HepG2 (cell line): ENCODE results near the gene FNDC3B. TPM values are rescaled to one million over a fixed set of nuclear protein-coding genes. Genes with fewer than 3 reads are reported as not detected.

Experiments
- AGO1 ChIP-seq: fragments of 200-400 bp; formaldehyde crosslinking; IDR thresholded peaks from 2 replicates; pipeline ENCODE4 v1.6.1; 2017; ENCODE audit warnings: mild to moderate bottlenecking, low read depth, low read length, moderate library complexity; ENCODE audit not compliant: poor library complexity, severe bottlenecking
- ARNTL ChIP-seq: sonication (generic); formaldehyde crosslinking; IDR thresholded peaks from 2 replicates; pipeline ENCODE4 v1.4.0; 2020; ENCODE audit warnings: mild to moderate bottlenecking, missing genetic modification reagents
- FOSL2 ChIP-seq: sonication (generic); formaldehyde crosslinking; IDR thresholded peaks from 2 replicates; pipeline ENCODE4 v1.4.0; 2020; ENCODE audit warnings: missing genetic modification reagents
- GABPB1 ChIP-seq: IDR thresholded peaks from 2 replicates; pipeline ENCODE4 v1.6.1; 2016; ENCODE audit warnings: mild to moderate bottlenecking, missing genetic modification reagents, moderate library complexity, missing compliant biosample characterization
- IKZF4 ChIP-seq: sonication (generic); formaldehyde crosslinking; IDR thresholded peaks from 2 replicates; pipeline ENCODE4 v1.5.1; 2020; ENCODE audit warnings: borderline replicate concordance, mild to moderate bottlenecking, low read depth, missing genetic modification reagents; ENCODE audit errors: not compliant biosample characterization
- KLF9 ChIP-seq: IDR thresholded peaks from 2 replicates; pipeline ENCODE4 v1.6.1; 2016; ENCODE audit warnings: low read depth
- KMT2B ChIP-seq: IDR thresholded peaks from 2 replicates; pipeline ENCODE4 v1.6.1; 2016; ENCODE audit warnings: missing genetic modification reagents, missing compliant biosample characterization
- NAIF1 ChIP-seq: sonication (generic); formaldehyde crosslinking; IDR thresholded peaks from 2 replicates; pipeline ENCODE4 v1.5.0; 2020; ENCODE audit warnings: mild to moderate bottlenecking, missing genetic modification reagents, borderline replicate concordance
- PAF1 ChIP-seq: IDR thresholded peaks from 2 replicates; pipeline ENCODE4 v1.6.1; 2016; ENCODE audit warnings: missing genetic modification reagents, missing compliant biosample characterization
- POGZ ChIP-seq: sonication (generic); formaldehyde crosslinking; IDR thresholded peaks from 2 replicates; pipeline ENCODE4 v1.4.0; 2020; ENCODE audit warnings: mild to moderate bottlenecking, missing genetic modification reagents
- RBAK ChIP-seq: sonication (generic); formaldehyde crosslinking; IDR thresholded peaks from 2 replicates; pipeline ENCODE4 v1.5.1; 2020; ENCODE audit warnings: mild to moderate bottlenecking, missing genetic modification reagents
- ZFP36L1 ChIP-seq: sonication (generic); formaldehyde crosslinking; IDR thresholded peaks from 2 replicates; pipeline ENCODE4 v1.8.0; 2022; ENCODE audit warnings: mild to moderate bottlenecking, missing genetic modification reagents, moderate library complexity
- ZFX ChIP-seq: sonication (generic); formaldehyde crosslinking; IDR thresholded peaks from 2 replicates; pipeline ENCODE4 v1.4.0; 2020; ENCODE audit warnings: mild to moderate bottlenecking, low read depth, missing genetic modification reagents, moderate library complexity
- ZNF10 ChIP-seq: sonication (generic); formaldehyde crosslinking; IDR thresholded peaks from 2 replicates; pipeline ENCODE4 v1.4.0; 2020; ENCODE audit warnings: mild to moderate bottlenecking, low read depth, missing genetic modification reagents, borderline replicate concordance
- ZNF121 ChIP-seq: sonication (generic); formaldehyde crosslinking; IDR thresholded peaks from 2 replicates; pipeline ENCODE4 v1.5.0; 2020; ENCODE audit warnings: mild to moderate bottlenecking, missing genetic modification reagents
- ZNF207 ChIP-seq: fragments of 450-650 bp; IDR thresholded peaks from 2 replicates; pipeline ENCODE4 v1.6.1; 2016; ENCODE audit warnings: antibody characterized with exemption, borderline replicate concordance
- ZNF333 ChIP-seq: sonication (generic); formaldehyde crosslinking; IDR thresholded peaks from 2 replicates; pipeline ENCODE4 v1.4.0; 2020; ENCODE audit warnings: mild to moderate bottlenecking, missing genetic modification reagents, borderline replicate concordance
- ZNF441 ChIP-seq: sonication (generic); formaldehyde crosslinking; IDR thresholded peaks from 2 replicates; pipeline ENCODE4 v1.7.0; 2021; ENCODE audit warnings: missing genetic modification reagents, borderline replicate concordance
- ZNF788 ChIP-seq: sonication (generic); formaldehyde crosslinking; IDR thresholded peaks from 2 replicates; pipeline ENCODE4 v1.5.0; 2020; ENCODE audit warnings: mild to moderate bottlenecking, missing genetic modification reagents, borderline replicate concordance
- ZSCAN31 ChIP-seq: sonication (generic); formaldehyde crosslinking; IDR thresholded peaks from 2 replicates; pipeline ENCODE4 v1.5.0; 2020; ENCODE audit warnings: low read depth, mild to moderate bottlenecking, missing genetic modification reagents
- ZZZ3 ChIP-seq: sonication (generic); formaldehyde crosslinking; IDR thresholded peaks from 2 replicates; pipeline ENCODE4 v1.4.0; 2020; ENCODE audit warnings: missing genetic modification reagents, mild to moderate bottlenecking, borderline replicate concordance
- polyA plus RNA-seq, 8 experiments: library from polyadenylated mRNA; depleted of rRNA in 3 of 8; stranded (reverse) in 7 of 8; unstranded in 1 of 8; fragments of >200 nt; fragmentation: Illumina TruSeq in 4 of 8; extraction: Trizol in 4 of 8; gene quantifications; 2 replicates each; pipeline versions ENCODE4 v1.2.1 to v1.2.3, GENCODE V29; 2011 to 2016; ENCODE audit warnings: low read depth in 4 of 8, missing spikeins in 1 of 8, mixed read lengths in 1 of 8; ENCODE audit not compliant: insufficient read depth in 1 of 8
- total RNA-seq, 5 experiments: library from RNA; depleted of rRNA; stranded (reverse); fragments of >200 nt; fragmentation: Illumina TruSeq; extraction: Trizol; gene quantifications; 2 replicates each; pipeline ENCODE4 v1.2.3, GENCODE V29; 2016; ENCODE audit warnings: low read depth in 1 of 5
- TF ChIP-seq, protein P1 (sequence below): sonication (generic); formaldehyde crosslinking; IDR thresholded peaks from 2 replicates; pipeline ENCODE4 v1.4.0; 2020; ENCODE audit warnings: missing genetic modification reagents
- TF ChIP-seq, protein P2 (sequence below): sonication (generic); formaldehyde crosslinking; IDR thresholded peaks from 2 replicates; pipeline ENCODE4 v1.8.0; 2022; ENCODE audit warnings: missing genetic modification reagents, low read depth, mild to moderate bottlenecking, borderline replicate concordance
- TF ChIP-seq, protein P3 (sequence below): sonication (generic); formaldehyde crosslinking; IDR thresholded peaks from 2 replicates; pipeline ENCODE4 v1.4.0; 2020; ENCODE audit warnings: mild to moderate bottlenecking, missing genetic modification reagents
- TF ChIP-seq, protein P4 (sequence below): sonication (generic); formaldehyde crosslinking; conservative IDR thresholded peaks from 2 replicates; pipeline ENCODE4 v1.8.1; 2023; ENCODE audit warnings: missing genetic modification reagents
- TF ChIP-seq, protein P5 (sequence below): sonication (generic); formaldehyde crosslinking; conservative IDR thresholded peaks from 2 replicates; pipeline ENCODE4 v1.8.0; 2022; ENCODE audit warnings: mild to moderate bottlenecking, moderate library complexity, missing genetic modification reagents

FNDC3B gene
- total and polyA plus RNA-seq, 2 of the 13 experiments (the other 11 are each of a cell fraction or from before 2014, with no cell fraction given), result 74.8 to 103 TPM

DNA sequence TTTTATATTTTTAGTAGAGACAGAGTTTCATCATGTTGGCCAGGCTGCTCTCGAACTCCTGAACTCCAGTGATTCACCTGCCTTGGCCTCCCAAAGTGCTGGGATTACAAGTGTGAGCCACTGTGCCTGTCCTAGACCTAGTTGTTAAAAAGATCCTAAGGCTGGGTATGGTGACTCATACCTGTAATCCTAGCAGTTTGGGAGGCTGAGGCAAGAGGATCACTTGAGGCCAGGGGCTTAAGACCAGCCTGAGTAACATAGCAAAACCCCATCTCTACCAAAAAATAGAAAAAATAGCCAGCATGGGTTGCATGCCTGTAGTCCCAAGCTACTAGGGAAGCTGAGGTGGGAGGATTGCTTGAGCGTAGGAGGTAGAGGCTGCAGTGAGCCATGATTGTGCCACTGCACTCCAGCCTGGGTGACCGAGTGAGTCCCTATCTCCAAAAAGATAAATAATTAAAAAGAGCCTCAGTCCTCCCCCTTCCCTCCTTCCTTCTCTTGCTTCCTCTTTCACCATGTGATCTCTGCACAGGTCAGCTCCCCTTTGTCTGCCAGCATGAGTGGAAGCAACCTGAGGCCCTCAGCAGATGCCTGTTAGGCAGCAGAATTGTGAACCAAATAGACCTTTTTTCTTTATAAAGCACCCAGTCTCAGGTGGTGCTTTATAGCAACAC lies 9.8 kb upstream of the FNDC3B start (continued):
- TF ChIP-seq ZSCAN31 (CRISPR knock-in tag), result no peak
- TF ChIP-seq KLF9, result no peak
- TF ChIP-seq, protein P1, sequence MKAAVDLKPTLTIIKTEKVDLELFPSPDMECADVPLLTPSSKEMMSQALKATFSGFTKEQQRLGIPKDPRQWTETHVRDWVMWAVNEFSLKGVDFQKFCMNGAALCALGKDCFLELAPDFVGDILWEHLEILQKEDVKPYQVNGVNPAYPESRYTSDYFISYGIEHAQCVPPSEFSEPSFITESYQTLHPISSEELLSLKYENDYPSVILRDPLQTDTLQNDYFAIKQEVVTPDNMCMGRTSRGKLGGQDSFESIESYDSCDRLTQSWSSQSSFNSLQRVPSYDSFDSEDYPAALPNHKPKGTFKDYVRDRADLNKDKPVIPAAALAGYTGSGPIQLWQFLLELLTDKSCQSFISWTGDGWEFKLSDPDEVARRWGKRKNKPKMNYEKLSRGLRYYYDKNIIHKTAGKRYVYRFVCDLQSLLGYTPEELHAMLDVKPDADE, result no peak
- no peak for TF ChIP-seq ZNF207
- TF ChIP-seq ZNF121 (CRISPR knock-in tag), result no peak
- TF ChIP-seq FOSL2 (CRISPR knock-in tag), result peak; percentile 72
- no peak for TF ChIP-seq KMT2B (CRISPR knock-in tag)
- no peak for TF ChIP-seq PAF1
- TF ChIP-seq POGZ, result peak; percentile 52
- no peak for TF ChIP-seq GABPB1 (CRISPR knock-in tag)
- TF ChIP-seq, protein P2, sequence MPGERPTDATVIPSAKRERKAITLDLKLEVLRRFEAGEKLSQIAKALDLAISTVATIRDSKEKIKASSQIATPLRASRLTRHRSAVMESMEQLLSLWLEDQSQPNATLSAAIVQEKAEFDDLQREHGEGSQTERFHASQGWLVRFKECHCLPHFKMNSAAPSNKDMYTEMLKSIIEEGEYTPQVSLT (CRISPR knock-in tag), result no peak
- TF ChIP-seq ZNF441 (CRISPR knock-in tag), result no peak
- TF ChIP-seq, protein P3, sequence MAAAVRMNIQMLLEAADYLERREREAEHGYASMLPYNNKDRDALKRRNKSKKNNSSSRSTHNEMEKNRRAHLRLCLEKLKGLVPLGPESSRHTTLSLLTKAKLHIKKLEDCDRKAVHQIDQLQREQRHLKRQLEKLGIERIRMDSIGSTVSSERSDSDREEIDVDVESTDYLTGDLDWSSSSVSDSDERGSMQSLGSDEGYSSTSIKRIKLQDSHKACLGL (CRISPR knock-in tag), result no peak
- TF ChIP-seq ZFP36L1 (CRISPR knock-in tag), result no peak
- TF ChIP-seq RBAK (CRISPR knock-in tag), result no peak
- TF ChIP-seq NAIF1, result no peak
- TF ChIP-seq ARNTL (CRISPR knock-in tag), result no peak
- TF ChIP-seq, protein P4, sequence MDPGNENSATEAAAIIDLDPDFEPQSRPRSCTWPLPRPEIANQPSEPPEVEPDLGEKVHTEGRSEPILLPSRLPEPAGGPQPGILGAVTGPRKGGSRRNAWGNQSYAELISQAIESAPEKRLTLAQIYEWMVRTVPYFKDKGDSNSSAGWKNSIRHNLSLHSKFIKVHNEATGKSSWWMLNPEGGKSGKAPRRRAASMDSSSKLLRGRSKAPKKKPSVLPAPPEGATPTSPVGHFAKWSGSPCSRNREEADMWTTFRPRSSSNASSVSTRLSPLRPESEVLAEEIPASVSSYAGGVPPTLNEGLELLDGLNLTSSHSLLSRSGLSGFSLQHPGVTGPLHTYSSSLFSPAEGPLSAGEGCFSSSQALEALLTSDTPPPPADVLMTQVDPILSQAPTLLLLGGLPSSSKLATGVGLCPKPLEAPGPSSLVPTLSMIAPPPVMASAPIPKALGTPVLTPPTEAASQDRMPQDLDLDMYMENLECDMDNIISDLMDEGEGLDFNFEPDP, result no peak
- TF ChIP-seq ZNF788 (CRISPR knock-in tag), result no peak
- TF ChIP-seq ZFX, result no peak
- TF ChIP-seq ZNF333 (CRISPR knock-in tag), result no peak
- no peak for TF ChIP-seq IKZF4 (CRISPR knock-in tag)
- no peak for TF ChIP-seq AGO1
- no peak for TF ChIP-seq ZZZ3 (CRISPR knock-in tag)
- TF ChIP-seq ZNF10 (CRISPR knock-in tag), result no peak
- TF ChIP-seq, protein P5, sequence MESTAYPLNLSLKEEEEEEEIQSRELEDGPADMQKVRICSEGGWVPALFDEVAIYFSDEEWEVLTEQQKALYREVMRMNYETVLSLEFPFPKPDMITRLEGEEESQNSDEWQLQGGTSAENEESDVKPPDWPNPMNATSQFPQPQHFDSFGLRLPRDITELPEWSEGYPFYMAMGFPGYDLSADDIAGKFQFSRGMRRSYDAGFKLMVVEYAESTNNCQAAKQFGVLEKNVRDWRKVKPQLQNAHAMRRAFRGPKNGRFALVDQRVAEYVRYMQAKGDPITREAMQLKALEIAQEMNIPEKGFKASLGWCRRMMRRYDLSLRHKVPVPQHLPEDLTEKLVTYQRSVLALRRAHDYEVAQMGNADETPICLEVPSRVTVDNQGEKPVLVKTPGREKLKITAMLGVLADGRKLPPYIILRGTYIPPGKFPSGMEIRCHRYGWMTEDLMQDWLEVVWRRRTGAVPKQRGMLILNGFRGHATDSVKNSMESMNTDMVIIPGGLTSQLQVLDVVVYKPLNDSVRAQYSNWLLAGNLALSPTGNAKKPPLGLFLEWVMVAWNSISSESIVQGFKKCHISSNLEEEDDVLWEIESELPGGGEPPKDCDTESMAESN (CRISPR knock-in tag), result peak; percentile 95
